Tibial nerve (tissue), 4 donors: Measurements from ENCODE around the gene SLC22A5. TPM values are rescaled to one million over a fixed set of nuclear protein-coding genes. Genes with fewer than 3 reads are reported as not detected.

ENCODE experiments used
- DNase-seq, 2 donors: peaks; one replicate each; pipeline ENCODE4 v3.0.0-alpha.2; 2019; ENCODE audit warnings: low spot score in 2 of 2
- H3K27ac ChIP-seq, 4 donors: fragments of 200-600 bp; sonication (generic) in 3 of 4; one replicate each; pipeline ENCODE4 v1.5.1; 2017 to 2019; ENCODE audit warnings: mild to moderate bottlenecking in 1 of 4
- H3K27me3 ChIP-seq, 2 donors: fragments of 200-600 bp; sonication (generic) in 1 of 2; one replicate each; pipeline versions ENCODE4 v1.5.1 to v1.6.0; 2017 to 2019
- H3K36me3 ChIP-seq, 3 donors: fragments of 200-600 bp; sonication (generic); one replicate each; pipeline ENCODE4 v1.5.1; 2018 to 2019
- H3K4me1 ChIP-seq, 4 donors: fragments of 200-600 bp; sonication (generic) in 3 of 4; one replicate each; pipeline ENCODE4 v1.5.1; 2017 to 2019
- H3K4me3 ChIP-seq, 4 donors: fragments of 200-600 bp; sonication (generic) in 3 of 4; one replicate each; pipeline ENCODE4 v1.5.1; 2017 to 2019; ENCODE audit warnings: mild to moderate bottlenecking in 1 of 4, moderate library complexity in 1 of 4
- H3K9me3 ChIP-seq, 4 donors: fragments of 200-600 bp; sonication (generic) in 3 of 4; one replicate each; pipeline ENCODE4 v1.5.1; 2017 to 2019
- CTCF ChIP-seq, 5 experiments: fragments of 200-600 bp in 3 of 5; fragments of 450-650 bp in 2 of 5; sonication (generic) in 3 of 5; IDR thresholded peaks; one replicate each; pipeline ENCODE4 v1.5.1; 2016 to 2019; ENCODE audit warnings: antibody characterized with exemption in 5 of 5, mild to moderate bottlenecking in 3 of 5, moderate library complexity in 2 of 5
- EP300 ChIP-seq, 2 donors: sonication (generic); formaldehyde crosslinking; IDR thresholded peaks; one replicate each; pipeline ENCODE4 v1.6.1; 2017; ENCODE audit warnings: antibody characterized with exemption in 2 of 2, mild to moderate bottlenecking in 1 of 2
- POLR2A ChIP-seq, 2 donors: fragments of 450-650 bp; IDR thresholded peaks; one replicate each; pipeline ENCODE4 v1.6.1; 2017; ENCODE audit warnings: antibody characterized with exemption in 2 of 2, mild to moderate bottlenecking in 2 of 2, moderate library complexity in 2 of 2
- WGBS, 2 donors: methylation state at CpG; one replicate each; pipeline ENCODE4 v1.1.5; 2018; 5-methylcytosine and 5-hydroxymethylcytosine counted together
- total RNA-seq, 4 donors: library from RNA; depleted of rRNA; stranded (reverse); fragments of >200 nt; gene quantifications; one replicate each; pipeline ENCODE4 v1.1.0, GENCODE V29; 2016

The SLC22A5 gene
- total RNA-seq, 4 donors from 2014 or later: 11.3 to 19.0 (median 16.3) TPM

- no peaks in the 10 kb centered on the region for H3K9me3 ChIP-seq
- peak overlapping the region in 3 of 4 donors; percentile 60 to 86 (median 70) for H3K27ac ChIP-seq
- H3K27me3 ChIP-seq: no peaks in the 10 kb centered on the region
- no peak overlapping the region for H3K4me3 ChIP-seq
- peaks cover 0 to 98% (median 61%) of the 10 kb centered on the region in 4 donors for H3K4me1 ChIP-seq
- H3K36me3 ChIP-seq: peaks cover 0 to 9% (median 0%) of the 10 kb centered on the region in 3 donors
- DNase-seq: peak; percentile 46 to 62
- 44 to 49% methylated on average over 7 to 8 of the region's 8 CpGs for WGBS, 2 donors
- TF ChIP-seq POLR2A (IDR thresholded peaks at IDR 0.05) (no peak), EP300 (IDR thresholded peaks at IDR 0.05) (peak in 1 of 2 donors; percentile 42), CTCF (IDR thresholded peaks at IDR 0.05) (peak in 1 of 5 experiments; percentile 9)
Measured at GRCh38 chr5:132426525-132427138, 57.1 kb downstream of the SLC22A5 start.

GRCh38 chr5:132427281-132428146, 58.0 kb downstream of the SLC22A5 start:
- TF ChIP-seq POLR2A (IDR thresholded peaks at IDR 0.05): no peak
- TF ChIP-seq EP300 (IDR thresholded peaks at IDR 0.05): no peak
- TF ChIP-seq CTCF (IDR thresholded peaks at IDR 0.05): no peak
- peaks cover 0 to 12% (median 0%) of the 10 kb centered on the region in 3 donors for H3K36me3 ChIP-seq
- WGBS, 2 donors: 63 to 68% methylated on average over 5 to 6 of the region's 6 CpGs
- no peak overlapping the region for H3K4me3 ChIP-seq
- no peaks in the 10 kb centered on the region for H3K9me3 ChIP-seq
- no peak for DNase-seq
- H3K4me1 ChIP-seq: peaks cover 0 to 97% (median 62%) of the 10 kb centered on the region in 4 donors
- H3K27ac ChIP-seq: peak overlapping the region in 3 of 4 donors; percentile 60 to 86 (median 70)
- no peaks in the 10 kb centered on the region for H3K27me3 ChIP-seq

- H3K27me3 ChIP-seq: no peaks in the 10 kb centered on the region
- H3K27ac ChIP-seq: peak overlapping the region in 3 of 4 donors; percentile 60 to 86 (median 70)
- no peaks in the 10 kb centered on the region for H3K9me3 ChIP-seq
- H3K4me1 ChIP-seq: peaks cover 0 to 95% (median 60%) of the 10 kb centered on the region in 4 donors
- no peak for TF ChIP-seq EP300 (IDR thresholded peaks at IDR 0.05)
- TF ChIP-seq POLR2A (IDR thresholded peaks at IDR 0.05): no peak
- no peak for TF ChIP-seq CTCF (IDR thresholded peaks at IDR 0.05)
- no peak for DNase-seq
- no peak overlapping the region for H3K4me3 ChIP-seq
- peaks cover 0 to 8% (median 0%) of the 10 kb centered on the region in 3 donors for H3K36me3 ChIP-seq
Measured at GRCh38 chr5:132428147-132428482, 58.6 kb downstream of the SLC22A5 start.

- H3K4me3 ChIP-seq: no peak overlapping the region
- no peaks in the 10 kb centered on the region for H3K27me3 ChIP-seq
- no peak for TF ChIP-seq POLR2A (IDR thresholded peaks at IDR 0.05)
- TF ChIP-seq CTCF (IDR thresholded peaks at IDR 0.05): no peak
- no peak for TF ChIP-seq EP300 (IDR thresholded peaks at IDR 0.05)
- peaks cover 0 to 3% (median 0%) of the 10 kb centered on the region in 3 donors for H3K36me3 ChIP-seq
- H3K27ac ChIP-seq: peak overlapping the region in 2 of 4 donors; percentile 34 to 70
- WGBS, 2 donors: 91 to 94% methylated on average over 9 of the region's 9 CpGs
- no peaks in the 10 kb centered on the region for H3K9me3 ChIP-seq
- no peak for DNase-seq
- H3K4me1 ChIP-seq: peaks cover 0 to 89% (median 57%) of the 10 kb centered on the region in 4 donors
Measured at GRCh38 chr5:132428484-132429462, 59.3 kb downstream of the SLC22A5 start.
